K562 (cell line): ENCODE results near the gene ZDHHC14.

ENCODE experiments used
- CREB3 ChIP-seq: fragments of 450-650 bp; conservative IDR thresholded peaks from 2 replicates; pipeline ENCODE4 v1.6.1; 2016; ENCODE audit warnings: missing genetic modification characterization, low read depth, mild to moderate bottlenecking, missing compliant biosample characterization, moderate library complexity
- CTCF ChIP-seq, 3 experiments: IDR thresholded peaks in 2 of 3; conservative IDR thresholded peaks in 1 of 3; 2 replicates each; pipeline ENCODE4 v1.5.1; 2011 to 2012; ENCODE audit warnings: low read length in 3 of 3, mild to moderate bottlenecking in 3 of 3, control low read depth in 2 of 3, improper control_type of control experiment in 1 of 3, inconsistent platforms in 1 of 3, low read depth in 1 of 3, mixed read lengths in 1 of 3, moderate library complexity in 1 of 3; ENCODE audit not compliant: insufficient read depth in 2 of 3
- ETV6 ChIP-seq, 3 experiments: fragments of 150-350 bp in 1 of 3; sonication (generic) in 1 of 3; formaldehyde crosslinking in 1 of 3; IDR thresholded peaks; 2 replicates each; pipeline versions ENCODE4 v1.6.1 to v1.8.0; 2014 to 2022; ENCODE audit warnings: borderline replicate concordance in 2 of 3, low read depth in 2 of 3, antibody characterized with exemption in 1 of 3, low read length in 1 of 3, mild to moderate bottlenecking in 1 of 3, missing genetic modification reagents in 1 of 3
- HDAC6 ChIP-seq: IDR thresholded peaks from 2 replicates; pipeline ENCODE4 v1.6.1; 2012; ENCODE audit warnings: low read depth, mild to moderate bottlenecking, control low read depth, inconsistent platforms, low read length, moderate library complexity
- JUNB ChIP-seq: fragments of 450-650 bp; formaldehyde crosslinking; conservative IDR thresholded peaks from 2 replicates; pipeline ENCODE4 v1.4.0; 2020; ENCODE audit warnings: mild to moderate bottlenecking
- MIER1 ChIP-seq: fragments of 450-650 bp; IDR thresholded peaks from 2 replicates; pipeline ENCODE4 v1.6.1; 2016; ENCODE audit warnings: antibody characterized with exemption, mild to moderate bottlenecking, low read depth
- RBM22 ChIP-seq: fragments of 200-400 bp; formaldehyde crosslinking; IDR thresholded peaks from 2 replicates; pipeline ENCODE4 v1.6.1; 2018; ENCODE audit warnings: low read length, low read depth; ENCODE audit not compliant: poor library complexity, severe bottlenecking
- ZNF263 ChIP-seq: sonication (generic); formaldehyde crosslinking; IDR thresholded peaks from 2 replicates; pipeline ENCODE4 v1.8.0; 2022; ENCODE audit warnings: mild to moderate bottlenecking, missing genetic modification reagents, borderline replicate concordance

GRCh38 chr6:157333537-157333936 is 47.5 kb upstream of the ZDHHC14 start:
- TF ChIP-seq HDAC6 (no peak), JUNB (CRISPR knock-in tag) (no peak), CTCF (IDR thresholded peaks at IDR 0.05 in 2 of 3, conservative IDR thresholded peaks at IDR 0.05 in 1 of 3; ENCODE audit: insufficient read depth in 2 of 3, low read depth in 1 of 3, low read length in 3 of 3) (no peak), CREB3 (tag) (no peak), MIER1 (no peak), ETV6 (IDR thresholded peaks at IDR 0.05; ENCODE audit: borderline replicate concordance in 1 of 2, low read depth in 2 of 2, low read length in 1 of 2) (no peak), ETV6 (CRISPR knock-in tag; IDR thresholded peaks at IDR 0.05; ENCODE audit: borderline replicate concordance) (no peak), RBM22 (no peak), ZNF263 (CRISPR knock-in tag) (no peak)
